Measurements from ENCODE around the gene PON2.

GRCh38 chr7:95375591-95376257 is 59.1 kb downstream of the PON2 start:
- TF ChIP-seq CTCF (tag by site-specific recombination; IDR thresholded peaks at IDR 0.05) = no peak
- no peak for TF ChIP-seq ZNF785 (tag by site-specific recombination; IDR thresholded peaks at IDR 0.05)
- TF ChIP-seq ZBTB11 (tag by site-specific recombination; conservative IDR thresholded peaks at IDR 0.05; ENCODE audit: low read depth) = no peak
- no peak for TF ChIP-seq ZNF18 (tag by site-specific recombination; IDR thresholded peaks at IDR 0.05)
- TF ChIP-seq ZNF664 (tag by site-specific recombination; IDR thresholded peaks at IDR 0.05) = no peak
